Neural progenitor cell (in vitro differentiated cells): ENCODE measurements around the gene CYP2U1. TPM values are rescaled to one million over a fixed set of nuclear protein-coding genes. Genes with fewer than 3 reads are reported as not detected.

ENCODE experiments used
- DNase-seq: peaks from one replicate; pipeline ENCODE4 v3.0.0-alpha.2; 2016; ENCODE audit warnings: low spot score
- H2AFZ ChIP-seq: fragments of 200-600 bp; sonication (generic); replicated peaks from 2 replicates; pipeline ENCODE4 v1.6.1; 2016; ENCODE audit warnings: antibody characterized with exemption
- H3F3A ChIP-seq: fragments of 200-600 bp; sonication (generic); 2 replicates; pipeline ENCODE4 v1.6.1; 2016; ENCODE audit warnings: antibody characterized with exemption, low read depth
- H3K27ac ChIP-seq: fragments of 200-600 bp; sonication (generic); 2 replicates; pipeline ENCODE4 v1.5.1; 2016; ENCODE audit warnings: mild to moderate bottlenecking
- H3K27me3 ChIP-seq: fragments of 200-600 bp; sonication (generic); 2 replicates; pipeline ENCODE4 v1.6.1; 2016; ENCODE audit warnings: mild to moderate bottlenecking, moderate library complexity
- H3K36me3 ChIP-seq: fragments of 200-600 bp; sonication (generic); 2 replicates; pipeline ENCODE4 v1.5.1; 2016
- H3K4me1 ChIP-seq: fragments of 200-600 bp; sonication (generic); 2 replicates; pipeline ENCODE4 v1.6.1; 2016; ENCODE audit warnings: mixed run types
- H3K4me2 ChIP-seq: fragments of 200-600 bp; sonication (generic); 2 replicates; pipeline ENCODE4 v1.6.1; 2016
- H3K4me3 ChIP-seq: fragments of 200-600 bp; sonication (generic); 2 replicates; pipeline ENCODE4 v1.5.1; 2016
- H3K79me2 ChIP-seq: fragments of 200-600 bp; sonication (generic); 2 replicates; pipeline ENCODE4 v1.6.1; 2016; ENCODE audit warnings: low read depth
- H3K9ac ChIP-seq: fragments of 200-600 bp; sonication (generic); 2 replicates; pipeline ENCODE4 v1.6.1; 2016
- H3K9me3 ChIP-seq: fragments of 200-600 bp; sonication (generic); 2 replicates; pipeline ENCODE4 v1.5.1; 2016; ENCODE audit warnings: low read depth
- H4K20me1 ChIP-seq: fragments of 200-600 bp; sonication (generic); 2 replicates; pipeline ENCODE4 v1.6.1; 2016; ENCODE audit warnings: low read depth
- H3K27ac Mint-ChIP-seq: 3 replicates; pipeline ENCODE4 v1.8.0; 2021; ENCODE audit warnings: mixed read lengths
- H3K27me3 Mint-ChIP-seq: 2 replicates; pipeline ENCODE4 v1.8.0; 2022; ENCODE audit warnings: low read depth, mild to moderate bottlenecking, inconsistent platforms, moderate library complexity, mixed read lengths; ENCODE audit not compliant: insufficient read depth
- H3K36me3 Mint-ChIP-seq: 3 replicates; pipeline ENCODE4 v1.8.0; 2021; ENCODE audit warnings: mixed read lengths
- H3K4me1 Mint-ChIP-seq: 3 replicates; pipeline ENCODE4 v1.8.0; 2021; ENCODE audit warnings: mixed read lengths
- H3K4me3 Mint-ChIP-seq: 3 replicates; pipeline ENCODE4 v1.8.0; 2021; ENCODE audit warnings: mild to moderate bottlenecking, moderate library complexity, mixed read lengths
- H3K9me3 Mint-ChIP-seq: 3 replicates; pipeline ENCODE4 v1.8.0; 2020; ENCODE audit warnings: mixed read lengths
- CTCF ChIP-seq: fragments of 200-600 bp; sonication (generic); IDR thresholded peaks from 2 replicates; pipeline ENCODE4 v1.5.1; 2017; ENCODE audit warnings: antibody characterized with exemption, mild to moderate bottlenecking
- EZH2 ChIP-seq: fragments of 200-600 bp; sonication (generic); IDR thresholded peaks from 2 replicates; pipeline ENCODE4 v1.6.1; 2017; ENCODE audit warnings: antibody characterized with exemption, mild to moderate bottlenecking, moderate library complexity
- EZH2phosphoT487 ChIP-seq: fragments of 200-600 bp; sonication (generic); IDR thresholded peaks from 2 replicates; pipeline ENCODE4 v1.6.1; 2017; ENCODE audit warnings: antibody characterized with exemption
- total RNA-seq: library from RNA; depleted of rRNA; stranded (reverse); fragments of >200 nt; gene quantifications from 2 replicates; pipeline ENCODE4 v1.2.3, GENCODE V29; 2015; ENCODE audit warnings: low replicate concordance

Gene CYP2U1
- total RNA-seq, 1 donor from 2014 or later: 8.4 TPM

- Mint-ChIP-seq H3K27ac (no peak overlapping the region), H3K36me3 (peaks cover 17% of the 10 kb centered on the region), H3K4me3 (no peak overlapping the region), H3K9me3 (peaks cover 5% of the 10 kb centered on the region), H3K4me1 (no peaks in the 10 kb centered on the region), H3K27me3 (no peaks in the 10 kb centered on the region)
- Histone ChIP-seq H3F3A (no peaks in the 10 kb centered on the region), H2AFZ (no peak overlapping the region), H3K4me2 (no peak overlapping the region), H3K79me2 (no peaks in the 10 kb centered on the region), H3K27ac (no peak overlapping the region), H3K4me3 (no peak overlapping the region), H4K20me1 (no peaks in the 10 kb centered on the region), H3K4me1 (no peaks in the 10 kb centered on the region), H3K36me3 (no peaks in the 10 kb centered on the region), H3K9me3 (no peaks in the 10 kb centered on the region), H3K27me3 (no peaks in the 10 kb centered on the region), H3K9ac (no peak overlapping the region)
- DNase-seq: no peak
- TF ChIP-seq EZH2phosphoT487 (no peak), CTCF (no peak)
These were observed 8.0 kb downstream of the CYP2U1 start for GRCh38 chr4:107939307-107939706.

GRCh38 chr4:107945809-107946208 is 14.5 kb downstream of the CYP2U1 start:
- no peak for DNase-seq
- no peak overlapping the region for H3K27ac Mint-ChIP-seq
- Histone ChIP-seq H3K4me1 (no peaks in the 10 kb centered on the region), H3K4me3 (no peak overlapping the region), H3K27me3 (no peaks in the 10 kb centered on the region), H3K79me2 (no peaks in the 10 kb centered on the region), H3F3A (no peaks in the 10 kb centered on the region), H3K27ac (no peak overlapping the region), H4K20me1 (no peaks in the 10 kb centered on the region), H3K9ac (no peak overlapping the region), H3K9me3 (no peaks in the 10 kb centered on the region), H3K36me3 (no peaks in the 10 kb centered on the region), H3K4me2 (no peak overlapping the region), H2AFZ (no peak overlapping the region)
- no peak for TF ChIP-seq CTCF
- no peak for TF ChIP-seq EZH2phosphoT487
- peaks cover 3% of the 10 kb centered on the region for H3K9me3 Mint-ChIP-seq
- no peaks in the 10 kb centered on the region for H3K4me1 Mint-ChIP-seq
- H3K36me3 Mint-ChIP-seq: peaks cover 21% of the 10 kb centered on the region
- no peak overlapping the region for H3K4me3 Mint-ChIP-seq
- H3K27me3 Mint-ChIP-seq: no peaks in the 10 kb centered on the region

- Histone ChIP-seq H4K20me1 (no peaks in the 10 kb centered on the region), H3K79me2 (no peaks in the 10 kb centered on the region), H3K9me3 (no peaks in the 10 kb centered on the region), H2AFZ (no peak overlapping the region), H3K4me2 (no peak overlapping the region), H3K4me3 (no peak overlapping the region), H3K27ac (no peak overlapping the region), H3K36me3 (peaks cover under 1% of the 10 kb centered on the region), H3K4me1 (no peaks in the 10 kb centered on the region), H3K9ac (no peak overlapping the region), H3F3A (no peaks in the 10 kb centered on the region), H3K27me3 (no peaks in the 10 kb centered on the region)
- Mint-ChIP-seq H3K27ac (no peak overlapping the region), H3K36me3 (peaks cover 14% of the 10 kb centered on the region), H3K4me3 (no peak overlapping the region), H3K27me3 (no peaks in the 10 kb centered on the region), H3K9me3 (peaks cover under 1% of the 10 kb centered on the region), H3K4me1 (no peaks in the 10 kb centered on the region)
- DNase-seq: no peak
- no peak for TF ChIP-seq EZH2
These were observed 19.6 kb downstream of the CYP2U1 start for GRCh38 chr4:107950746-107951540.

- H3K4me1 Mint-ChIP-seq: no peaks in the 10 kb centered on the region
- no peak overlapping the region for H3K27ac Mint-ChIP-seq
- no peaks in the 10 kb centered on the region for H4K20me1 ChIP-seq
- H3K4me2 ChIP-seq: no peak overlapping the region
- no peaks in the 10 kb centered on the region for H3K9me3 ChIP-seq
- no peak overlapping the region for H3K4me3 ChIP-seq
- H3K36me3 Mint-ChIP-seq: peaks cover 14% of the 10 kb centered on the region
- TF ChIP-seq CTCF (no peak), EZH2phosphoT487 (no peak), EZH2 (no peak)
- no peaks in the 10 kb centered on the region for H3F3A ChIP-seq
- H3K9me3 Mint-ChIP-seq: peaks cover 7% of the 10 kb centered on the region
- H2AFZ ChIP-seq: no peak overlapping the region
- no peak for DNase-seq
- no peaks in the 10 kb centered on the region for H3K27me3 ChIP-seq
- no peak overlapping the region for H3K27ac ChIP-seq
- no peak overlapping the region for H3K4me3 Mint-ChIP-seq
- H3K9ac ChIP-seq: no peak overlapping the region
- H3K27me3 Mint-ChIP-seq: no peaks in the 10 kb centered on the region
- H3K36me3 ChIP-seq: peaks cover 5% of the 10 kb centered on the region
- no peaks in the 10 kb centered on the region for H3K79me2 ChIP-seq
- no peaks in the 10 kb centered on the region for H3K4me1 ChIP-seq
These were observed 20.2 kb downstream of the CYP2U1 start for GRCh38 chr4:107951551-107951950.
